D341Med (cell line): ENCODE measurements around the gene AGBL4.
A peak's percentile ranks its signal among the peaks of the same experiment; 100 is the strongest.
"Not testable (repeated sequence)": the region's sequence is repeated elsewhere in the genome, so short reads cannot be mapped to it uniquely, and the experiment has no call there.

Source experiments
- DNase-seq: peaks from one replicate; pipeline ENCODE4 v3.0.0; 2012; ENCODE audit warnings: low spot score

AGBL4 gene

DNA sequence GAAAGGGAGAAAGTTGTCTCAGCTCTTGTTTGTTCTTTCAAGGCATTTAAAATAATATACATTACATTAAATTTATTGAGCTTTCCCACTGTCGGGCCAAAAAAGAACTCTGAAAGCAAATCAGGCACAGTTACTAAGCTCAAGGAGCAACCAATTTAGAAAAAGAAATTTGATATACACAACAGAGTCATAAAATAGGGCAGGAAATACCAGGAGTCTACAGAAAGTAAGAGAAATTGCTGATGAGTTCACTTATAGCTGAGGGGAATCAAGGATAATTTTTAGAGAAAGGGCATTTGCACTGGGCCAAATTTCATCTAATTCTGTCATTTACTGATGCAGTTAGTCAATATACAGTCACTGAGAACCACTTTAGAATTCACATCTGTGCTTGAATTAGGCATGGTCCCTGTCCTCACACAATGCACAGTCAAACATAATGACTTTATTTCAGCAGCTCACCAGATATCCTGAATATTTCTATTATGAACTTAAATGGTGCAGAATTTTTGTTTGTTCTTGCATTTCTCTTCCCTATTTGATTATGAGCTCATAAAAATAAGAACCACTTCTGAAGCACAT is 997.4 kb downstream of the AGBL4 start:
- no peak for DNase-seq

DNA sequence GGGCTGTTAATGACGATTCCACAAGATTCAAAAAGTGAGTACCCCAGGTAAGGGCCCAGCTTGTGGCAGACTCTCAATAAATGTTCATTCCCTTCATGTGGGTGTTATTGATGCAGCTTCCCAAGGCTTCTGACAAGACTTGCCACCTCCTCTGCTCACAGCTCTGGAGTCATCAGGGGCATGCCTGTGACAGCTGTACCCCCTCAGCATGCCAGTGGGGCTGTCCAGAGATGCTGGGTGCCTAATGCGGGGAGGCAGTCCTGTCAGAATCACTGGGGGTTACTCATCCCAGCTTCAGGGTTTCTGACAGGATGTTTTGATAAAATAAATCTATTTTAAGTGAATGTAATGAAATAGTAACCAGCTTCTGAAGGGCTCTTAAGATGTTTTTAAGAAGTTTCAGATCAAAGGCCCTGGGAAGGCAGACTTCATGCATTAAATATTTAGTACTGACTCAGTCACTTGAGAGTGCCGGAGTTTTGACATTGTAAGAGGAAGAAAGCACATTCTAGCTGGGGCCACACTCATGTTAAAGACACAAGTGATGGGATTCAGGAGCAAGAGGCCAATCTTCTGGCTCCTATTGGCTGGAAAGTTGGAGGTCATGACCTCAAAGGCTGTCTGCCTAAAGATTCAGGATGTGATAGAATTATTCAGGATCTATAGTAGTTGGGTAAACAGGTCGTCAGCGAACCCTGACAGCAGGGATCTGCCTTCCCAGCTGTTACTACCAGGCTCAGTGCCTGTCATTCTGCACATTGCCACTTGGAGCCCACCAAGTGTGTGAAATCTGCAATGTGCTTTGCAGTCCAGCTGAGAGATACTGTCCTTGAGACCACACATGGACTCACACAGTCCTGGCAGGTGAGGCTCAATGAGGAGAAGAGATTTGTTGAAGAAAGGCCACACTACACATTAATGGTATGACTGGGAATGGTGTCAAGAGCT is 1007.5 kb downstream of the AGBL4 start:
- DNase-seq: peak; percentile 38

DNA sequence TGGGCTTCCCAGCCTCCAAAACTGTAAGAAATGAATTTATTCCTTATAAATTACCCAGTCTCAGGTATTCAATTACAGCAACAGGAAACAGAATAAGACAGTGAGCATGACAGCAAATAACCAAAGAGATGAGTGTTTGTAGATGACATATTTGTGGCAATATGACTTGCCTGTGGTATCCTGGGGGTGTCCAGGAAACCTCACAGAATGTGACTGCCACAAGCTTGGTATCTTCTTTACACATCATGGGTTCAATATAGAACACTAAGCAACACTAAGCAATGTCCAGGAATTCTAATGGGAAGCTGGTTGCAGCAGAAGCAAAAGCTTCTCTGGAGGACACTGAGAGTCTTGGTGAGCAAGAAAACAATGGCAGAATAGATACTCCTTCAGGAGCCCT is 1010.7 kb downstream of the AGBL4 start:
- DNase-seq: no peak

DNA sequence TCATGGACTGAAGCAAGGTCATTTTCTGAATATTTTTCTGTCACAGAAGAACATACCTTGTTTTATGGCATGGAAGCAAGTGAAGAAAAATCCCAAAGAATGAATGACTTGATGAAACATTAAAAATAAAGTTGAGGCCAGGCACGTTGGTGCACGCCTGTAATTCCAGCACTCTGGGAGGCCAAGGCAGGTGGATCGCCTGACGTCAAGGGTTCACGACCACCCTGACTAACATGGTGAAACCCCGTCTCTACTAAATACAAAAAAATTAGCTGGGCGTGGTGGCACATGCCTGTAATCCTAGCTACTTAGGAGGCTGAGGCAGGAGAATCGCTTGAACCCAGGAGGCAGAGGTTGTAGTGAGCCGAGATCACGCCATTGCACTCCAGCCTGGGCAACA is 1020.8 kb downstream of the AGBL4 start:
- DNase-seq: not testable (repeated sequence)

DNA sequence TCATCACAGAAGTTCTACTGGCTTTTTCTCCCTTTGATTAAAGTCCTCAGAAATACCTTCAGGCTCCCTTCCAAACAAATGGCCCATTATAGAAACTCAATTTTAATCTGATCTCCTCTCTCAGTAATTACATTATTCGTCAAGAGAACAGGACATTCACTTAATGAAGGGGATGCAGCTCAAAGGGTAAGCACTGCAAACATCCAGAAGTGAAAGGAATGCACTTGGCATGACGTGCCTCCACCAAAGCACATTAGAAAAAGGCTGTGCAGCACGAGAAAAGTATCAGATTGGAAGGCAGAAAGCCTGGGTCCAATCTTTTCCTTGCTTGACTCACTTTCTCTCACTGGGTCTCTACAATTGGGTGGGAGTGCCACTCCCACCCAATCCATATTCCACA is 1024.4 kb downstream of the AGBL4 start:
- no peak for DNase-seq

DNA sequence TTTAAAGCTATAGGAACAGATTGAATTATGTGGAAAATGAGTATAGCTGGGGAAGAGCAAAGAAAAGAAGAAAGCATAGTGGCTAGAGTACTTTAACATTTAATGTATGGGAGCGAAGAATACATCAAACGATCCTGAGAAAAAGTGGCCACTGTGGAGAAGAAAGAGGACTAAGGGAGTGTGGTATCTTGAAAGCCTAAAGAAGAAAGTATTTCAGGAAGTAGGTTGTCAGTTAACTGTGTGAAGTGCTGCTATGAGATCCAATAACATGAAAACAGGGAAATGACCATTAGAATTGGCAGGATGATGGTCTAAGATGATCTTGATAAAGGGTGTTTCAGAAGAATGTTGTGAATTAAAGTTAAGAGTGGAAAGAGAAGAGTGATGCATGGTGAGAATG is 1027.4 kb downstream of the AGBL4 start:
- DNase-seq: no peak

DNA sequence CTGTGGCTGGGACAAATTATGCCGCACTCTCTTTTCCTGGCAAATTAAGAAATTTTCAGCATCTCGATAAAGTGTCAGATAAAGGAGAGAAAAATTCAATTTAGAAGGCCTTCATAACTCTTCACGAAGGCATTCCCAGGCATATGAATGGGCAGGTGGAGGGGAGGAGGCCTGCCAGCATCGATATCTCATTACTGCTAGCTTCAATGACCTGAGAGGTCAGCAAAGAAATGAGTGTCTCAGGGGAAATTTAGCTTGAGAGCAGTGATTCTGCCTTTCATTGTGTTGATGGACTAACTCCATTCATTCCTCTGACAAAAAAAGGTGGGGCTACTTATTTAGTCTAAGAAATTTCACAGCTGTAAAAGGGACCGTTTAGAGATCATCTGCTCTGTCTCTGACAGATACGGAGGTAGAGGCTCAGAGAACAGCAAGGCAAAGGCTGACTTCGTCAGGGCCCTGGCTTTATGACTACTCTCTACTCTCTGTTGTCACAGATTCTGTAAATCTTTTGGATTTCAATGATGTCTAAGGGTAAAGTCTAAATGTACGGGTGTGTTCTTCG is 1035.0 kb downstream of the AGBL4 start:
- no peak for DNase-seq

DNA sequence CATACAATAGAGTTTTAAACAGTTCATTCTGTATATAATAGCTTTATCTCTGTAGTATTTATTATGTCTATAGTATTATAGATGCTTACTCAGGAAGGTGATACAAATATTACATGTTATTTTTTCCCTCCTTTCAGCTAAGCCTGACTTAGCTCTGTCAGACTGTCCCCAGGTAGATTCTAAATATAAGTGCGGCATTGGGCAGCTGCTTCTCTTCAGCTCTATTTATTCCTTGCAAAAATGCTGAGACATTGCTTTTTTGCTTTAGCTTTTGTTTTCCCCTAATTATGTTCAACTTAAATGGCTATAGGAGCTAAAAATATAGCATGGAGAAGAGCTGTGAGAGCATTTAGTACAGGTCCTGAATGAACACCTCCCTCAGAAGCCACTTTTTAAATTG is 1043.8 kb downstream of the AGBL4 start:
- DNase-seq: no peak

DNA sequence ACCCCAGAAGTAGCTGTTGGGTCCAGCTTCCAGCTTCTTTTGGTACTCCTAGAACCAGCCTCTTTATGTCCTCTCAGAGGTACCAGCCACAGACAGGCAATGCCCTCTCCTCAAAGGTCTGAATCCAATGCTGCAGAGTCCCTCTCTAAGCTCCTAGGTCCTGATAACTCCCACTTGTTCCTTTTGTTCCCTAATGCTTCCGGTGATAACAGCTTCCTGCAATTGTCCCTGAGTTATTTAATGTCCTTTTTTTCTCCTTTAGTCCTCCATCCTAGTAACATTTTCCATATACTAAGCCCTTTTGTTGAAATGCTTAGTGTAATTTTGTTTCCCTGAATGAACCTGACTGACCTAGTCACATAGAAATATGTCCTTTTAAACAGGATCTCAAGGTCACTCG is 1045.3 kb downstream of the AGBL4 start:
- DNase-seq: no peak

DNA sequence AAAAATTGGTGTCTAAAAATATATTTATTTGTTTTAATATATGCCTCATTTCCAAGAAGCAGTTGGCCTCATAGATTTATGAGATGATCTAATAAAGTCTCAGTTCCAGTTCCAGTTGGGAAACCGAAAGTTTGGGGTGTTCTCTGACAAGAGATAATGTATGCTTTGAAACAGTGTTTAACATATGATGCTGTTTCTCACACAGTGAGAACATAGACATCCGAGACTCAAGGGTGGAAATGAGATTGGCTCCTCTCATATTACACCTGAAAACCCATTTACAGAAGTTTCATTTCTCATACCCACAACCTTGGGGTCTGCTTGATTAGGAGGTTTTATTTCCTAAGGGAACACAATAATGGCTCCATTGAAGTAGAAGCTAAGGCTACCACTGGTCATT is 1046.5 kb downstream of the AGBL4 start:
- DNase-seq: no peak

DNA sequence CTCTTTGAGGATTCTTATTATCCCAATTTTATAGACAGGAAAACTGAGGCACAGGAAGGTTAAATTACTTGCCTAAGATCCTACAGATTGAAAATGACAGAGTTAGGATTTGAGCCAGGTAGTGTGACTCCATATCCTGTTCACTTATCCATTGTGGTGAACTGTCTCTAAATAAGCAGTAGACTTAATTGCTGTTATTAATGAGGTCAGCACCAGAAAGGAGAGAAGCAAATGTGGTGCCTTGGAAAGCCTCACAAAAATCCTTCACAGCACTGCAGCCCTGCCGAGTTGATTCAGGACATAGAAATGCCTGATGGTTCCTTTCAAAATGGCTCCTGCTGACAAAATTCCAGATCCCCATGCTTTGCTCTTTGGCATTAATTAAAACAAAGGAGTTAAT is 1053.8 kb downstream of the AGBL4 start:
- no peak for DNase-seq

DNA sequence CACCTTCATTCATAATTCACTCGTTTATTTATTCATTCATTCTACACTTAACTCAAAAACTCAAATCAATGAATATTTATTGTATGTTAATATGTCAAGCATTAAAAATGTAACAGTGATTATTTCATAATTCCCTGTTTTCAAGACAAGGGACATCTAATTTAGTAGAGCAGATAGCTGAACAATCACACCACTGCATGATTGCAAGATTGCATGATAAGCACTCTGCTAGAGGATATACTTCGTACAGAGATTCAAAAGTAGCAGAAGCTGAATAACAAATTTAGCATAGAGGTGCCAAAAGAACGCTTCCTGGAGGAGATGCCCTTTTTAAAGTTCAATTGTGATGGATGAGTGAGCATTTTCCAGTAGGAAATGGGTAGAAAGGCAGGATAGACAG is 1056.4 kb downstream of the AGBL4 start:
- no peak for DNase-seq

DNA sequence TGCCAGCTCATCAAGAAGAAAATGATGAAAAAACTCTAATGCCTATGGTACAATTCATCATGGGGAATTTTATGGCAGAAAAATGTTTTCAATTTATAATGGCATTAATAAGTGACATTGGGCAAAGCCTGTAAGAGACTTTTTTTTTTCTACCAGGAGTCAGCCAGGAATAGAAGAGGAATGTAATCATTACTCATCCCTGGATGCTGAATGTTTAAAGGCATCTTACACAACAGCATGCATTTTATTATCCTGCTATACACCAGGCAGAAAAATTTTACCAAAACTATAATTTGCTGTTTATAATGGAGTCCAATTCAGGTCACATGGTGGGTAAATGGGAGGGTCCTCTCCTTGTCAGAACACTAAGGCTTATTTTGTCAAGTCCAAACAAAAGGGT is 1057.2 kb downstream of the AGBL4 start:
- no peak for DNase-seq

DNA sequence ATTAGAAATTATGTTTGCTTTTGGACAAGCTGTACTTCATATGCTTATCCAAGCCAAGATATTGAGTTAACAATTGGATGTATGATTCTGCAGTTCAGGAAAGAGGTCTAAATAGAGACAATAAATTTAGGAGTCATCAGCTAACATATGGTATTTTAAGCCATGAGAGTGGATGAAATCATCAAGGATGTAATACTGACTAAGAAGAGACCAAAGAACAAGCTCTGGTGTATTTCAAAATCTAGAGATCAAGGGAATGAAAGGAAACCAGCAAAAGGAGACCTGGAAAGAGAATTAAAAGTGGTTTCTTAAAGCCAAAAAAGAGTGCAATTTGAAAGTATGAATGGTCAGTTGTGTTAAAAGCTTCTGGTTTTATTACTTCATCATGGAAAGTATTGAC is 1063.4 kb downstream of the AGBL4 start:
- no peak for DNase-seq

DNA sequence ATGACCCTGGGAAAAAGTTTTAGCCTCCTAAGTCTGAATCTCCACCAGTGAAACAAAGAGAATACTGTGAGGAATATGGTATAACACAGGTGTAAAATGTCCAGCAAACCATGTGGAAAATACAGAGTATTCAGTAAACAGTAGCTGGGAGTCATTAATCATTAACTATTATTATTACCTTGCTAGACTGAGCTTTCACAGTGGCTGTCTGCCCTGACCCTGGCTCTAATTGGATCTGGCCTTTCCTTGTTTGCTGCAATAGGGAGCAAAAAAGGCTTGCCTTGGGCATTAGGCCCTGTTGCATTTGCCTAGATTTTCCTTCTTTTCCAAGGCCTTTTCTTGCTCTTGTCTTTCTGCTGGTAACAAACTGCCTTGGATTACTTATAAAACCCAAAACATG is 1068.0 kb downstream of the AGBL4 start:
- DNase-seq: no peak

DNA sequence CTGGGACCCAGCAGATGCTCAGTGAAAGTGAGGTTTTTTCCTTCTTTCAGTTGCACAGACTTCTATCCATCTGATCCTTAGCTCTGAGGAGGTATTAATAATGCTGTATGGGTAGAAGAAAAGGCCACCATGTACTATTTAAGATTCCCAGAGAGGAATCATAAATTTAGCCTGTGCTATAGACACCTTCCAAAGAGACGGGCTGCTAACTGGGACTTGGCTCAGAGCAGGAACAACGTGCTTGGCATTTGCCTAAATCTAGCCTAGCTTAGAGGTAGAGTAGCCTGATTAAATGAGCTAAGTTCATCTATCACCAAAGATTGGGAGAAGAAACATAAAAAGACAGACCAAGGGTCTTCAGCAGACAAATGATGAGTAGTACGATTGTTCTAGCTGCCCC is 1070.1 kb downstream of the AGBL4 start:
- DNase-seq: no peak

DNA sequence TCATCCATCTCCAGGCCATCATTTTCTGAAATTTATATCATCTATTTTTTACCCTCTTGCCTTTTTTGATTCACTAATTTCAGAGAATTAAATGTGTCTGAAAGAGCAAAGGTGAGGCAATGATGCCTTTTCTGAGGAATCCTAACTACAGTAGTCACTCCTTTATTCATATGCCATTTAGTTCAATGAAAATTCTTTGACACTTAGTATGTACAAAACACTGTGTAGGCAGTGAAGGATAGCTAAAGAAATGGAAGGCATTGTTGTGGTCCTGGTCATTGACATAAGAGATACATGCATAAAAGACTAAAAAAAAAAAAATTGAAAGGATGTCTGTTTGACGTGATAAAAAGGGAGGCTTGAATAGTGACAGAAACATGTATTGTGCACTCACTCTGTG is 1075.2 kb downstream of the AGBL4 start:
- DNase-seq: no peak

DNA sequence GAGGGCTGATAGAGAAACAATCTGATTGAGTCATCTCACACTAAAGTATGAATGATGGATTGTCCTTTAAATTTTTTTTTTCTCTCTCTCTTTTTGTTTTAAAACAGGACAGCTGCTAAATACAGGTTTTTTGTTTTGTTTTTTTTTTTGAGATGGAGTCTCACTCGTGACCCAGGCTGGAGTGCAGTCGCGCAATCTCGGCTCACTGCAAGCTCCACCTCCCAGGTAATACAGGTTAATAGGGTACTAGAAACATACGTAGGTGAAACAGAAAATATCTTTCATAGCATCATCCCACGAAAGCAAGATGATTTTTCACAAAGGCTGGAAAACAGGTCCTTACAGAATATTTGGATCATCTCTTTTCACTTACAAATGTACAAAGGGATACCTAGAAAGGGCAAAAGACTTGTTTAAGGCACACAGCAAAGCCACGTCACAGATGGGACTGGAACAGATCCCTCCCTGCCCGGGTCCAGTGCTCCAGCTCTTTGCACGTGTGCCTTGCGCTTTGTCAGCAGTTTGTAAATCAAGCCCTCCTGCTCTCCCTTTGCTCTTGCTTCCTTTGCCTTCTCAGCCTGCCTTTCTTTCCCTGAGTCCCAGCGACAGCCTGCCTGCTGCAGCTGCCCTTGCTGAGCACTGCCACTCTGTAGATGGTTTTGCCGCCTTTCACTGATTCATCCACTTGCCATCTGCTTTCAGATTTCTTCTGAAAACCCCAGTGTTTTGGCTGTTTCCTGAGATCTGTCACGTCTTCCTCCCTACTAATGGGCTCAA is 1075.8 kb downstream of the AGBL4 start:
- no peak for DNase-seq

DNA sequence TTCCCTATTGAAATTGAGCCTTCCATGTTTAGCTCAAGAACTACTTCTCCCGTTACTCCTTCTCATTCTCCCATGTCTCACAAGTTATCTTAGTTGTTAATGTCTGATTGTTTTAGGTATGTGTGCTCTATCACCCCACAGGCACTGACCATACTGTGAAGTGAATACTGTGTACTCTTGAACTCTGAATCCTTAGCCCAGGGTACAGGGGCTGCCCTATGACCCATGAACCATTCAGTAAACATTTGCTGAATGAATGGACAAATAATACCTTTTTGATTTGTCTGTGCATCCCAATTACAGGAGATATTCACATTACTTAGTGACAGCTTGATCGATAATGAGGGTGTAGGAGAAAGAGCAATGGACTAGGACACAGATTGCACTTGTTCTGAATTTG is 1077.7 kb downstream of the AGBL4 start:
- DNase-seq: no peak

DNA sequence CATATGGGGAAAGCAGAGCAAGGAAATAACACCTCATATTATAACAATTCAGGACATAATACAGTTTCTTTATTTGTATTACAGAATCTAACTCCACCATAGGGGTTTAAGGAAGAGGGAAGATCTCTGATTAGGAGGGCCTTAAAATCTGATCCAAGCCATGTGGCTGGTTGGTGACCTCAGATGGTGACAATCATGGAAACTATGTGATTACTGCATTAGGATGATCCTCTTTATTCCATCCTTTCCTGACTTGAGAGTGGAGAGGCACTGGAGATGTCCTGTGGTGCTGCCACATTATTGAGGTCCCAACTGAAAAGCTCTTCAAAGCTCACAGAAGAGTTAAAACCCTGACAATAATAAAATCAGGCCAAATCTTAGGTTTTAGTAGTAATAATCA is 1078.9 kb downstream of the AGBL4 start:
- no peak for DNase-seq

DNA sequence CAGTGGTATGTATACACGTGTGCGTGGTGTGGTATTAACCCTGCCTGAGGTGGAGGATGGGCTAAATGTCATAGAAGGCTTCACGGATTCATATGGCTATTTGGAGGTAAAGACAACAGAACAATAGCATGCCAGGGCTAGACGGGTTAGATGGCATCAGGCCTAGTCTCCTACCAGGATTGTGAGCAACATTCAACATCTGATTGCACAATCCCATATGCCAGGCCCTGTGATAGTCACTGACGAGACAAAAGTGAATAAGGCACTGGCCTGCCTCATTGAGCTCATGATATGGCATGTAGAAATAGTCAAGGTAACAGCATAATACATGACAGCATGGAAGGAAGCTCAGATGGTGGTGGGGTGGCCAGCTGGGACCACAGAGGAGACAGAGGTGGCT is 1079.9 kb downstream of the AGBL4 start:
- no peak for DNase-seq

DNA sequence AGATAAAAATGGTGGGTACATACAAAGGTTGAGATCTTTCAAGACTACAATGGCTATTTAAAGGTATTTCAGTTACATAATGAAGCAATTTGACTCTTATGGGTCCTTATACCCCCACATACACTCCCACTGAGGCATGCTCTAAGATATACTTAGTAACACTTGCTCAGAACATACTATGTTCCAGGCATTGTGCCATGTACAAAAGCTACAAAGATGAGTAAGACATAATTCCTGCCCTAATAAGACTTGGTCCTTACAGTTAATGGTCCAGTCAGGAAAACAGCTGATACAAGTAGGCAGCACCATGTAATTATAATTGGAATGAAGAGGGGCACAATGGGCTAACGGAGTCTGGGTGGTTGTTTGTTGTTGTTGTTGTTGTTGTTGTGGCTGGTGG is 1080.4 kb downstream of the AGBL4 start:
- DNase-seq: no peak
